ENCODE results near the gene TEX14.
"Not testable (repeated sequence)": the region's sequence is repeated elsewhere in the genome, so short reads cannot be mapped to it uniquely, and the experiment has no call there.

DNA sequence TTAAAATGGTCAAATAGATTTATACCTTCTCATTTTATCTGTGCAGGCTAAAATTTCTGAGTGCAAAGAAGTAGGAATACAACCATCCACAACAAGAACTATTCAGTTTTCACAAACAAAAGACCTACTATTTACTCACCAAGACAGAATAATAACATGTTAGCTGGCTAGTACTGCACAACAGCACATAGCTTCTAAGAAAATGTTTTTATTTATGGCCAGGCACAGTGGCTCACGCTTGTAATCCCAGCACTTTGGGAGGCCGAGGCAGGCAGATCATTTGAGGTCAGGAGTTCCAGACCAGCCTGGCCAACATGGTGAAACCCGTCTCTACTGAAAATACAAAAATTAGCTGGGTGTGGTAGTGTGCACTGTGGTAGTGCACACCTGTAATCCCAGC lies 136.7 kb downstream of the TEX14 start:
- not testable (repeated sequence) for TF ChIP-seq POLR2A (IDR thresholded peaks at IDR 0.05)
- TF ChIP-seq, protein P1, sequence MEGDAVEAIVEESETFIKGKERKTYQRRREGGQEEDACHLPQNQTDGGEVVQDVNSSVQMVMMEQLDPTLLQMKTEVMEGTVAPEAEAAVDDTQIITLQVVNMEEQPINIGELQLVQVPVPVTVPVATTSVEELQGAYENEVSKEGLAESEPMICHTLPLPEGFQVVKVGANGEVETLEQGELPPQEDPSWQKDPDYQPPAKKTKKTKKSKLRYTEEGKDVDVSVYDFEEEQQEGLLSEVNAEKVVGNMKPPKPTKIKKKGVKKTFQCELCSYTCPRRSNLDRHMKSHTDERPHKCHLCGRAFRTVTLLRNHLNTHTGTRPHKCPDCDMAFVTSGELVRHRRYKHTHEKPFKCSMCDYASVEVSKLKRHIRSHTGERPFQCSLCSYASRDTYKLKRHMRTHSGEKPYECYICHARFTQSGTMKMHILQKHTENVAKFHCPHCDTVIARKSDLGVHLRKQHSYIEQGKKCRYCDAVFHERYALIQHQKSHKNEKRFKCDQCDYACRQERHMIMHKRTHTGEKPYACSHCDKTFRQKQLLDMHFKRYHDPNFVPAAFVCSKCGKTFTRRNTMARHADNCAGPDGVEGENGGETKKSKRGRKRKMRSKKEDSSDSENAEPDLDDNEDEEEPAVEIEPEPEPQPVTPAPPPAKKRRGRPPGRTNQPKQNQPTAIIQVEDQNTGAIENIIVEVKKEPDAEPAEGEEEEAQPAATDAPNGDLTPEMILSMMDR (IDR thresholded peaks at IDR 0.05), result not testable (repeated sequence)
